Adipocyte (in vitro differentiated cells): Measurements from ENCODE around the gene TMEM86A.

Experiments
- DNase-seq: peaks from one replicate; pipeline ENCODE4 v3.0.0-alpha.2; 2015; ENCODE audit warnings: low read depth
- H3K27me3 ChIP-seq: replicated peaks from 2 replicates; pipeline ENCODE4 v1.7.0; 2013; ENCODE audit warnings: mild to moderate bottlenecking, low read length, moderate library complexity; ENCODE audit not compliant: control insufficient read depth, insufficient read depth
- H3K36me3 ChIP-seq: 2 replicates; pipeline ENCODE4 v1.7.0; 2013; ENCODE audit warnings: low read length, mild to moderate bottlenecking, moderate library complexity; ENCODE audit not compliant: control insufficient read depth, insufficient read depth, severe bottlenecking
- H3K4me1 ChIP-seq: 2 replicates; pipeline ENCODE4 v1.7.0; 2013; ENCODE audit warnings: mild to moderate bottlenecking, low read length, moderate library complexity; ENCODE audit not compliant: control insufficient read depth, insufficient read depth
- H3K4me3 ChIP-seq: 2 replicates; pipeline ENCODE4 v1.7.0; 2013; ENCODE audit warnings: mild to moderate bottlenecking, low read length, moderate library complexity
- H3K9ac ChIP-seq: 2 replicates; pipeline ENCODE4 v1.7.0; 2013; ENCODE audit warnings: mild to moderate bottlenecking, low read length, moderate library complexity
- H3K9me3 ChIP-seq: 2 replicates; pipeline ENCODE4 v1.7.0; 2013; ENCODE audit warnings: mild to moderate bottlenecking, low read length, moderate library complexity; ENCODE audit not compliant: control insufficient read depth

The TMEM86A gene

GRCh38 chr11:18728658-18729057 lies 30.1 kb downstream of the TMEM86A start:
- Histone ChIP-seq H3K9ac (no peak overlapping the region), H3K27me3 (peaks cover 2% of the 10 kb centered on the region), H3K9me3 (no peaks in the 10 kb centered on the region), H3K36me3 (no peaks in the 10 kb centered on the region), H3K4me3 (no peak overlapping the region), H3K4me1 (no peaks in the 10 kb centered on the region)
- DNase-seq: no peak

GRCh38 chr11:18729426-18729825 lies 30.8 kb downstream of the TMEM86A start:
- no peak for DNase-seq

GRCh38 chr11:18730020-18730419 lies 31.4 kb downstream of the TMEM86A start:
- Histone ChIP-seq H3K27me3 (peaks cover 2% of the 10 kb centered on the region), H3K9me3 (no peaks in the 10 kb centered on the region), H3K4me1 (no peaks in the 10 kb centered on the region), H3K4me3 (no peak overlapping the region), H3K9ac (no peak overlapping the region), H3K36me3 (no peaks in the 10 kb centered on the region)
- DNase-seq: no peak

More at GRCh38 chr11:18729426-18729825, 30.8 kb downstream of the TMEM86A start:
- H3K27me3 ChIP-seq: peaks cover 2% of the 10 kb centered on the region
- no peak overlapping the region for H3K4me3 ChIP-seq
- H3K36me3 ChIP-seq: no peaks in the 10 kb centered on the region
- no peaks in the 10 kb centered on the region for H3K9me3 ChIP-seq
- no peaks in the 10 kb centered on the region for H3K4me1 ChIP-seq
- no peak overlapping the region for H3K9ac ChIP-seq

- Histone ChIP-seq H3K4me3 (no peak overlapping the region), H3K27me3 (peaks cover 2% of the 10 kb centered on the region), H3K9ac (no peak overlapping the region), H3K36me3 (no peaks in the 10 kb centered on the region), H3K9me3 (no peaks in the 10 kb centered on the region), H3K4me1 (no peaks in the 10 kb centered on the region)
- DNase-seq: no peak
These were observed 32.9 kb downstream of the TMEM86A start for GRCh38 chr11:18731441-18731840.

- peak; percentile 73 for DNase-seq
- Histone ChIP-seq H3K4me3 (no peak overlapping the region), H3K27me3 (peaks cover 7% of the 10 kb centered on the region), H3K9ac (no peak overlapping the region), H3K36me3 (no peaks in the 10 kb centered on the region), H3K9me3 (no peaks in the 10 kb centered on the region), H3K4me1 (no peaks in the 10 kb centered on the region)
These were observed 33.6 kb downstream of the TMEM86A start for GRCh38 chr11:18731949-18732821.

- no peak for DNase-seq
- H3K4me3 ChIP-seq: no peak overlapping the region
These were observed 34.6 kb downstream of the TMEM86A start for GRCh38 chr11:18733202-18733601.

GRCh38 chr11:18736590-18737148 lies 38.1 kb downstream of the TMEM86A start:
- H3K36me3 ChIP-seq: no peaks in the 10 kb centered on the region
- H3K9me3 ChIP-seq: no peaks in the 10 kb centered on the region
- H3K27me3 ChIP-seq: peaks cover 16% of the 10 kb centered on the region
- DNase-seq: no peak
- H3K4me3 ChIP-seq: no peak overlapping the region
- H3K9ac ChIP-seq: no peak overlapping the region
- H3K4me1 ChIP-seq: no peaks in the 10 kb centered on the region

More at GRCh38 chr11:18733202-18733601, 34.6 kb downstream of the TMEM86A start:
- Histone ChIP-seq H3K27me3 (peaks cover 8% of the 10 kb centered on the region), H3K9ac (no peak overlapping the region), H3K36me3 (no peaks in the 10 kb centered on the region), H3K9me3 (no peaks in the 10 kb centered on the region), H3K4me1 (no peaks in the 10 kb centered on the region)

- H3K9me3 ChIP-seq: no peaks in the 10 kb centered on the region
- no peak for DNase-seq
- H3K36me3 ChIP-seq: no peaks in the 10 kb centered on the region
- H3K27me3 ChIP-seq: peaks cover 16% of the 10 kb centered on the region
- H3K4me3 ChIP-seq: no peak overlapping the region
- H3K9ac ChIP-seq: no peak overlapping the region
- no peaks in the 10 kb centered on the region for H3K4me1 ChIP-seq
These were observed 39.1 kb downstream of the TMEM86A start for GRCh38 chr11:18737642-18738041.

- Histone ChIP-seq H3K4me1 (no peaks in the 10 kb centered on the region), H3K9me3 (no peaks in the 10 kb centered on the region), H3K4me3 (no peak overlapping the region), H3K36me3 (no peaks in the 10 kb centered on the region), H3K9ac (no peak overlapping the region), H3K27me3 (peaks cover 23% of the 10 kb centered on the region)
- no peak for DNase-seq
These were observed 41.1 kb downstream of the TMEM86A start for GRCh38 chr11:18739685-18740084.

GRCh38 chr11:18741783-18742182 lies 43.2 kb downstream of the TMEM86A start:
- peaks cover 21% of the 10 kb centered on the region for H3K27me3 ChIP-seq
- no peak for DNase-seq
- no peaks in the 10 kb centered on the region for H3K4me1 ChIP-seq
- H3K4me3 ChIP-seq: no peak overlapping the region
- no peak overlapping the region for H3K9ac ChIP-seq
- no peaks in the 10 kb centered on the region for H3K36me3 ChIP-seq
- H3K9me3 ChIP-seq: no peaks in the 10 kb centered on the region

- Histone ChIP-seq H3K36me3 (no peaks in the 10 kb centered on the region), H3K4me1 (no peaks in the 10 kb centered on the region)
These were observed 44.8 kb downstream of the TMEM86A start for GRCh38 chr11:18743365-18743764.

More at GRCh38 chr11:18743365-18743764, 44.8 kb downstream of the TMEM86A start:
- H3K27me3 ChIP-seq: peaks cover 17% of the 10 kb centered on the region
- H3K9me3 ChIP-seq: no peaks in the 10 kb centered on the region
- no peak overlapping the region for H3K9ac ChIP-seq
- no peak for DNase-seq
- no peak overlapping the region for H3K4me3 ChIP-seq
